ENCODE measurements around the gene MTUS2. TPM values are rescaled to one million over a fixed set of nuclear protein-coding genes. Genes with fewer than 3 reads are reported as not detected.

MTUS2 gene
- total RNA-seq, 1 donor: 0.36 TPM

- H2AFZ ChIP-seq (ENCODE audit: low read length): no peak overlapping the region
- no peak overlapping the region for H3K4me3 ChIP-seq (ENCODE audit: insufficient read depth, low read length)
- H3K27ac ChIP-seq (ENCODE audit: low read depth, low read length): peak overlapping the region; percentile 52
- no peak overlapping the region for H3K4me2 ChIP-seq (ENCODE audit: insufficient read depth, low read length)
- H3K79me2 ChIP-seq (ENCODE audit: insufficient read depth, low read length): peaks cover 10% of the 10 kb centered on the region
- no peaks in the 10 kb centered on the region for H3K9me3 ChIP-seq (ENCODE audit: low read depth, low read length)
- TF ChIP-seq CTCF (IDR thresholded peaks at IDR 0.05; ENCODE audit: extremely low read depth, low read depth, low read length): no peak
- no peaks in the 10 kb centered on the region for H3K27me3 ChIP-seq (ENCODE audit: insufficient read depth, low read length)
- H3K4me1 ChIP-seq (ENCODE audit: insufficient read depth, low read length): peaks cover 31% of the 10 kb centered on the region
- H4K20me1 ChIP-seq (ENCODE audit: insufficient read depth, low read length): no peaks in the 10 kb centered on the region
- no peak for DNase-seq (ENCODE audit: insufficient read length, low spot score, missing footprints)
- peaks cover 60% of the 10 kb centered on the region for H3K36me3 ChIP-seq (ENCODE audit: insufficient read depth, low read length)
Observed at GRCh38 chr13:29513981-29514719, 694.0 kb downstream of the MTUS2 start.

GRCh38 chr13:29514720-29515310 lies 694.7 kb downstream of the MTUS2 start:
- peaks cover 25% of the 10 kb centered on the region for H3K4me1 ChIP-seq (ENCODE audit: insufficient read depth, low read length)
- peaks cover 16% of the 10 kb centered on the region for H3K79me2 ChIP-seq (ENCODE audit: insufficient read depth, low read length)
- peaks cover 67% of the 10 kb centered on the region for H3K36me3 ChIP-seq (ENCODE audit: insufficient read depth, low read length)
- no peak overlapping the region for H3K4me3 ChIP-seq (ENCODE audit: insufficient read depth, low read length)
- no peak for DNase-seq (ENCODE audit: insufficient read length, low spot score, missing footprints)
- no peaks in the 10 kb centered on the region for H3K9me3 ChIP-seq (ENCODE audit: low read depth, low read length)
- H3K27me3 ChIP-seq (ENCODE audit: insufficient read depth, low read length): no peaks in the 10 kb centered on the region
- TF ChIP-seq CTCF (IDR thresholded peaks at IDR 0.05; ENCODE audit: extremely low read depth, low read depth, low read length): no peak
- peak overlapping the region; percentile 28 for H3K27ac ChIP-seq (ENCODE audit: low read depth, low read length)
- H3K4me2 ChIP-seq (ENCODE audit: insufficient read depth, low read length): no peak overlapping the region
- no peaks in the 10 kb centered on the region for H4K20me1 ChIP-seq (ENCODE audit: insufficient read depth, low read length)
- no peak overlapping the region for H2AFZ ChIP-seq (ENCODE audit: low read length)

GRCh38 chr13:29515372-29515771 lies 695.2 kb downstream of the MTUS2 start:
- H4K20me1 ChIP-seq (ENCODE audit: insufficient read depth, low read length): no peaks in the 10 kb centered on the region
- no peaks in the 10 kb centered on the region for H3K27me3 ChIP-seq (ENCODE audit: insufficient read depth, low read length)
- H3K27ac ChIP-seq (ENCODE audit: low read depth, low read length): peak overlapping the region; percentile 47
- no peaks in the 10 kb centered on the region for H3K9me3 ChIP-seq (ENCODE audit: low read depth, low read length)
- H3K36me3 ChIP-seq (ENCODE audit: insufficient read depth, low read length): peaks cover 71% of the 10 kb centered on the region
- DNase-seq (ENCODE audit: insufficient read length, low spot score, missing footprints): no peak
- H3K4me1 ChIP-seq (ENCODE audit: insufficient read depth, low read length): peaks cover 22% of the 10 kb centered on the region
- TF ChIP-seq CTCF (IDR thresholded peaks at IDR 0.05; ENCODE audit: extremely low read depth, low read depth, low read length): no peak
- H3K4me2 ChIP-seq (ENCODE audit: insufficient read depth, low read length): no peak overlapping the region
- H2AFZ ChIP-seq (ENCODE audit: low read length): no peak overlapping the region
- H3K4me3 ChIP-seq (ENCODE audit: insufficient read depth, low read length): no peak overlapping the region
- peaks cover 22% of the 10 kb centered on the region for H3K79me2 ChIP-seq (ENCODE audit: insufficient read depth, low read length)

GRCh38 chr13:29516012-29516411 lies 695.9 kb downstream of the MTUS2 start:
- no peak for DNase-seq (ENCODE audit: insufficient read length, low spot score, missing footprints)
- H3K27ac ChIP-seq (ENCODE audit: low read depth, low read length): peak overlapping the region; percentile 47
- H3K9me3 ChIP-seq (ENCODE audit: low read depth, low read length): no peaks in the 10 kb centered on the region
- no peaks in the 10 kb centered on the region for H3K27me3 ChIP-seq (ENCODE audit: insufficient read depth, low read length)
- H3K79me2 ChIP-seq (ENCODE audit: insufficient read depth, low read length): peaks cover 16% of the 10 kb centered on the region
- no peak for TF ChIP-seq CTCF (IDR thresholded peaks at IDR 0.05; ENCODE audit: extremely low read depth, low read depth, low read length)
- peaks cover 71% of the 10 kb centered on the region for H3K36me3 ChIP-seq (ENCODE audit: insufficient read depth, low read length)
- H3K4me1 ChIP-seq (ENCODE audit: insufficient read depth, low read length): peaks cover 22% of the 10 kb centered on the region
- H4K20me1 ChIP-seq (ENCODE audit: insufficient read depth, low read length): no peaks in the 10 kb centered on the region
- no peak overlapping the region for H3K4me2 ChIP-seq (ENCODE audit: insufficient read depth, low read length)
- H2AFZ ChIP-seq (ENCODE audit: low read length): no peak overlapping the region
- no peak overlapping the region for H3K4me3 ChIP-seq (ENCODE audit: insufficient read depth, low read length)

All from osteoblast (primary cell).